Osteoblast (primary cell): ENCODE data around the gene BICDL1. TPM values are rescaled to one million over a fixed set of nuclear protein-coding genes. Genes with fewer than 3 reads are reported as not detected.

Source experiments
- DNase-seq: peaks from one replicate; pipeline ENCODE4 v3.0.0; 2011; ENCODE audit warnings: low spot score, mixed read lengths; ENCODE audit not compliant: insufficient read length; ENCODE audit errors: missing footprints
- H2AFZ ChIP-seq: 2 replicates; pipeline ENCODE4 v1.6.0; 2011; ENCODE audit warnings: mild to moderate bottlenecking, low read length
- H3K27ac ChIP-seq: 2 replicates; pipeline ENCODE4 v1.5.1; 2011; ENCODE audit warnings: mild to moderate bottlenecking, low read depth, low read length, moderate library complexity
- H3K27me3 ChIP-seq: 2 replicates; pipeline ENCODE4 v1.6.0; 2012; ENCODE audit warnings: mild to moderate bottlenecking, control low read depth, inconsistent platforms, low read length, moderate library complexity; ENCODE audit not compliant: insufficient read depth
- H3K36me3 ChIP-seq: 2 replicates; pipeline ENCODE4 v1.5.1; 2011; ENCODE audit warnings: mild to moderate bottlenecking, low read length, control low read depth, moderate library complexity; ENCODE audit not compliant: insufficient read depth
- H3K4me1 ChIP-seq: 2 replicates; pipeline ENCODE4 v1.5.1; 2011; ENCODE audit warnings: mild to moderate bottlenecking, low read length, control low read depth, moderate library complexity; ENCODE audit not compliant: insufficient read depth
- H3K4me2 ChIP-seq: 2 replicates; pipeline ENCODE4 v1.6.0; 2011; ENCODE audit warnings: mild to moderate bottlenecking, low read length; ENCODE audit not compliant: insufficient read depth
- H3K4me3 ChIP-seq: fragments of 200-600 bp; sonication (generic); 3 replicates; pipeline ENCODE4 v1.5.1; 2012; ENCODE audit warnings: mild to moderate bottlenecking, low read length, inconsistent platforms; ENCODE audit not compliant: insufficient read depth
- H3K79me2 ChIP-seq: 2 replicates; pipeline ENCODE4 v1.6.0; 2012; ENCODE audit warnings: mild to moderate bottlenecking, low read length, control low read depth, inconsistent platforms; ENCODE audit not compliant: insufficient read depth
- H3K9me3 ChIP-seq: 2 replicates; pipeline ENCODE4 v1.5.1; 2011; ENCODE audit warnings: low read depth, low read length, control low read depth
- H4K20me1 ChIP-seq: 2 replicates; pipeline ENCODE4 v1.6.0; 2012; ENCODE audit warnings: mild to moderate bottlenecking, low read length, control low read depth; ENCODE audit not compliant: insufficient read depth
- total RNA-seq: library from RNA; depleted of rRNA; stranded (reverse); fragments of >200 nt; gene quantifications from 2 replicates; pipeline ENCODE4 v1.2.3, GENCODE V29; 2012
- TF ChIP-seq, protein P1 (sequence below): IDR thresholded peaks from 2 replicates; pipeline ENCODE4 v1.5.1; 2011; ENCODE audit warnings: mild to moderate bottlenecking, low read depth, low read length, moderate library complexity; ENCODE audit errors: extremely low read depth

BICDL1 gene
- total RNA-seq, 1 donor: not detected

DNA sequence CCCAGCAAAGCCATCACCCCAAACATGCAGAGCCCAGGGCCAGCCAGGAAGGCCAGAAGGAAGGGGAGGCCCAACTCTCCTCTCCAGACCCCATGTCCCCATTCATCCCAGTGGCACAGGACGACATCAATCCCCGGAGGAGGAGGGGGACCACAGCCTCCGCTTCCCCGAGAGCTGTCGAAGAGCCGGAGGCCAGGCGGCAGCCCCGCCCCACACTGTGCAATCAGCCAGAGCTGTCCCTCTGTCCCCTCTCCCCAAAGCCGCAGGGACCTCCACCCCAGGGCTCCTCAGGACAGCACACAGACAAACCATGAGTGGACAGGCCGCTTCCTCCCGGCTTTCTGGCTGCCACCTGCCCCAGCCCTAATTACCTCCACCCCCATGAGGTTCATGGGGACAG is 110.7 kb downstream of the BICDL1 start:
- H3K79me2 ChIP-seq: peaks cover 68% of the 10 kb centered on the region
- H3K9me3 ChIP-seq: no peaks in the 10 kb centered on the region
- no peak overlapping the region for H3K4me2 ChIP-seq
- H3K27ac ChIP-seq: no peak overlapping the region
- no peak overlapping the region for H3K4me3 ChIP-seq
- H4K20me1 ChIP-seq: peaks cover 44% of the 10 kb centered on the region
- TF ChIP-seq, protein P1, sequence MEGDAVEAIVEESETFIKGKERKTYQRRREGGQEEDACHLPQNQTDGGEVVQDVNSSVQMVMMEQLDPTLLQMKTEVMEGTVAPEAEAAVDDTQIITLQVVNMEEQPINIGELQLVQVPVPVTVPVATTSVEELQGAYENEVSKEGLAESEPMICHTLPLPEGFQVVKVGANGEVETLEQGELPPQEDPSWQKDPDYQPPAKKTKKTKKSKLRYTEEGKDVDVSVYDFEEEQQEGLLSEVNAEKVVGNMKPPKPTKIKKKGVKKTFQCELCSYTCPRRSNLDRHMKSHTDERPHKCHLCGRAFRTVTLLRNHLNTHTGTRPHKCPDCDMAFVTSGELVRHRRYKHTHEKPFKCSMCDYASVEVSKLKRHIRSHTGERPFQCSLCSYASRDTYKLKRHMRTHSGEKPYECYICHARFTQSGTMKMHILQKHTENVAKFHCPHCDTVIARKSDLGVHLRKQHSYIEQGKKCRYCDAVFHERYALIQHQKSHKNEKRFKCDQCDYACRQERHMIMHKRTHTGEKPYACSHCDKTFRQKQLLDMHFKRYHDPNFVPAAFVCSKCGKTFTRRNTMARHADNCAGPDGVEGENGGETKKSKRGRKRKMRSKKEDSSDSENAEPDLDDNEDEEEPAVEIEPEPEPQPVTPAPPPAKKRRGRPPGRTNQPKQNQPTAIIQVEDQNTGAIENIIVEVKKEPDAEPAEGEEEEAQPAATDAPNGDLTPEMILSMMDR: no peak
- peak; percentile 36 for DNase-seq
- H3K36me3 ChIP-seq: peaks cover 44% of the 10 kb centered on the region
- H3K27me3 ChIP-seq: no peaks in the 10 kb centered on the region
- no peaks in the 10 kb centered on the region for H3K4me1 ChIP-seq
- no peak overlapping the region for H2AFZ ChIP-seq

DNA sequence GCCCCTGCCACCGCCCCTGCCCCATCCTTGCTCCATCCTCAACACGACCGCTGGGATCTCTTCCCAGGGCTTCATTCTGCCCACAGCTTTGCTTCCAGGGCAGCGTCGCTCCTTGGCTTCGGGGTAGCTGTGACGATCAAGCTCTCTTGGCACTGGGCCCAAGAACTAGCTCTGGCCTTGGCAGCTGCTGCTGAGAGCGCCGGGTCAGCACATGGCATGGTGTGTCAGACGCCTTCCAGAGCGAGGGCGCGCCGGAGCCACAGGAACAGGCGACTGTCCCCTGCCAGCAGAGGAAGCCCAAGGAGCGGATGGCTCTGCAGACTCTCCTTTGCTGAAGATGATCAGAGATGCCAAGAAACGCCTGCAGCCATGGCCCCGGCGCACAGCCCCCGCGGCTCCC is 111.6 kb downstream of the BICDL1 start:
- H3K27ac ChIP-seq: no peak overlapping the region
- no peaks in the 10 kb centered on the region for H3K4me1 ChIP-seq
- no peaks in the 10 kb centered on the region for H3K9me3 ChIP-seq
- H4K20me1 ChIP-seq: peaks cover 50% of the 10 kb centered on the region
- H3K27me3 ChIP-seq: no peaks in the 10 kb centered on the region
- TF ChIP-seq, protein P1: no peak
- no peak overlapping the region for H3K4me2 ChIP-seq
- peaks cover 75% of the 10 kb centered on the region for H3K79me2 ChIP-seq
- peaks cover 40% of the 10 kb centered on the region for H3K36me3 ChIP-seq
- H2AFZ ChIP-seq: no peak overlapping the region
- H3K4me3 ChIP-seq: no peak overlapping the region
- peak; percentile 86 for DNase-seq

DNA sequence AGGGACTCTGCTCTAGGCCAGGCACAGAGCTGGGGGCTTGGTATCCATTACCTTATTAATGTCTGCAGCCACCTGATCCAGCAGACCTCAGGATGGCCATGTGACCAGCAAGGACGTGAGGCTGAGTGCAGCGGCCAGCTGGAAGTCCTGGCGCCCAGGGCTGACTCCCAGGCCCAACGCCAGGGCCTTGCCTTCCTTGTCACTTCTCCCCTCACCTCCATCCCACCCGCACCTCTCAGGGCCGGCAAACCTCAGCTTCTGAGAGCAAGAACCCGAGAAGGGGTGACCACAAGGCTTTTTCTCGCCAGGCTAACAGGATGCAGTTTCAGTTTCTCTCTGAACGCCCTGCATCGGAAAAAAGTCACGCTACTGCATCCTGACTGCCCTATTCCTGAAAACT is 112.1 kb downstream of the BICDL1 start:
- no peak overlapping the region for H3K4me2 ChIP-seq
- no peaks in the 10 kb centered on the region for H3K4me1 ChIP-seq
- H3K27me3 ChIP-seq: no peaks in the 10 kb centered on the region
- peaks cover 53% of the 10 kb centered on the region for H4K20me1 ChIP-seq
- peaks cover 35% of the 10 kb centered on the region for H3K36me3 ChIP-seq
- peaks cover 80% of the 10 kb centered on the region for H3K79me2 ChIP-seq
- TF ChIP-seq, protein P1: no peak
- no peak overlapping the region for H3K4me3 ChIP-seq
- H3K9me3 ChIP-seq: no peaks in the 10 kb centered on the region
- no peak overlapping the region for H3K27ac ChIP-seq
- peak; percentile 80 for DNase-seq
- no peak overlapping the region for H2AFZ ChIP-seq

DNA sequence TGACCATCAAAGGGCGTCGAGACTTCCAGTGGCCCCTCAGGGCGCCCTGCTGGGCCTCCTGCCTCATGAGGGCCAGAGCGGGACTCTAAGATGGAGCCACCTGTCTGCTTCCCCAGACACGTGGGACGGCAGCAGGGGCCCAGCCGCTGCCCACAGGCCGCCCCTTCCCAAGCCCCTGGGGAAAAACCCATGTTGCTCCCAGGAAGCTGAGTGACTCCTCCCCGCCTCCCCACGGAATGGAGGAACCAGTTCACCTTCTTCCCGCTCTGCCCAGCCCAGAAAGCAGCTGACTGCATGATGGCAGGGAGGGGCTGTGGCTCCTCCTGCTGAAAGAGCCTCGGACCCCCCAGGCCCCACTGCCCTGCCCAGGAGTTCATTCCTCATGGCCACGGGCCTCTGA is 112.6 kb downstream of the BICDL1 start:
- no peak overlapping the region for H2AFZ ChIP-seq
- no peaks in the 10 kb centered on the region for H3K27me3 ChIP-seq
- peaks cover 31% of the 10 kb centered on the region for H3K36me3 ChIP-seq
- H3K4me3 ChIP-seq: no peak overlapping the region
- no peak overlapping the region for H3K27ac ChIP-seq
- H3K4me2 ChIP-seq: no peak overlapping the region
- peaks cover 82% of the 10 kb centered on the region for H3K79me2 ChIP-seq
- no peaks in the 10 kb centered on the region for H3K4me1 ChIP-seq
- peaks cover 52% of the 10 kb centered on the region for H4K20me1 ChIP-seq
- DNase-seq: no peak
- TF ChIP-seq, protein P1: no peak
- no peaks in the 10 kb centered on the region for H3K9me3 ChIP-seq
